ENCODE results near the gene MTHFD1. TPM values are rescaled to one million over a fixed set of nuclear protein-coding genes. Genes with fewer than 3 reads are reported as not detected.

The MTHFD1 gene
- total and polyA plus RNA-seq, 2 donors (not counting 3 experiments of a cell fraction or from before 2014, with no cell fraction given): 26.3 to 114 TPM

DNA sequence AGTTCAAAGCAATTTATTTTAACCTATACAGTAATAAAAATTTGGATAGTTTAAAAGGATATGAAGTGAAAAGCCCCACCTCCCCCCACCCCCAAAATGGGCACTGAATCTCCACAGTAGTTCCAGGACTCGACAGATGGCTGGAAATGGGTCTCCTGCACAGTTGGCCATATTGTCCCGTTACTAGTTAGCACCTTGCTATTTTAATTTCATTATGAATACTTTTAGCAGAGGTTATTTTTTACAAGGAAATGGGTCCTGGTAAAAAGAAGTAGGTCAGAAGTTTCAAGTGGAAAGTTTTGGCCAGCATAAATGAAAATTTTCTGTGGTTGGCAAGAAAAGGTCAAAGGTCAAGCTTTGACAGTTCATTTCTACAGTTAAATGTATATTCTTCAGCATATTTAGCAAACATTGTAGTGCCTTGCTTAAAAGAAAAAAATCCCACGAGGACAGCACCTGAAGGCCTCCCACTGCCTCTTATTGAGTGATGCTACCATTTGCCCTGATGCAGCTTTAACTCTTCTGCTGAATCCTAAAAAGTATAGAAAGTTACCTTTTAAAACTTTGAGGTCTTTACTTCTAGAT, 28.3 kb downstream of the MTHFD1 start:
- BruUV-seq (replicated peaks): no TSS peak

More for the DNA sequence above, 28.3 kb downstream of the MTHFD1 start:
- Histone ChIP-seq H3K9me3 (replicated peaks; ENCODE audit: control insufficient read depth, insufficient read depth, low read length) (no peaks in the 10 kb centered on the region), H3K9ac (replicated peaks; ENCODE audit: extremely low read depth, insufficient read depth, low read length) (no peak overlapping the region), H3K4me3 (replicated peaks in 1 of 3; ENCODE audit: insufficient read depth in 1 of 3, low read depth in 1 of 3, low read length in 3 of 3) (no peak overlapping the region), H3K79me2 (ENCODE audit: control insufficient read depth, insufficient read depth, low read length) (no peaks in the 10 kb centered on the region), H3K9me1 (replicated peaks; ENCODE audit: control insufficient read depth, extremely low read depth, insufficient read depth, low read length) (no peaks in the 10 kb centered on the region), H3K4me1 (ENCODE audit: control insufficient read depth, extremely low read depth, insufficient read depth, low read length) (no peaks in the 10 kb centered on the region), H3K27me3 (ENCODE audit: control insufficient read depth in 2 of 2, insufficient read depth in 2 of 2, low read length in 2 of 2) (no peaks in the 10 kb centered on the region), H3K4me2 (ENCODE audit: insufficient read depth, low read length) (no peak overlapping the region), H3K27ac (ENCODE audit: insufficient read depth, low read depth, low read length) (no peak overlapping the region), H3K36me3 (ENCODE audit: control insufficient read depth in 2 of 2, extremely low read depth in 1 of 2, insufficient read depth in 2 of 2, low read length in 2 of 2) (peaks cover 7 to 16% of the 10 kb centered on the region in 2 experiments), H4K20me1 (replicated peaks; ENCODE audit: control insufficient read depth, extremely low read depth, insufficient read depth, low read length) (no peaks in the 10 kb centered on the region), H2AFZ (ENCODE audit: low read depth, low read length) (no peak overlapping the region)
- intact Hi-C loops (cut with micrococcal nuclease) (no loop called here), dilution Hi-C loops (cut with MboI; ENCODE audit: extremely low pct_ligation_motif_present, low sequenced_read_pairs) (no loop called here)
- CTCF ChIA-PET: interaction anchor here (3.9 kb wide), 1 partner anchor 14 kb away, joined by 25 read pairs; no protein-coding TSS in a partner anchor
- FAIRE-seq: no peak
- no peak for TF ChIP-seq FOS (IDR thresholded peaks at IDR 0.05; ENCODE audit: borderline replicate concordance, insufficient read depth, low read length)
- no peak for TF ChIP-seq POLR2A (IDR thresholded peaks at IDR 0.05; ENCODE audit: low read depth, low read length)
- no peak for TF ChIP-seq MYC (IDR thresholded peaks at IDR 0.05; ENCODE audit: low read depth, low read length)
- TF ChIP-seq JUN (IDR thresholded peaks at IDR 0.05; ENCODE audit: borderline replicate concordance, insufficient read depth, insufficient read length, low read depth): no peak
- TF ChIP-seq POLR2AphosphoS5 (IDR thresholded peaks at IDR 0.05; ENCODE audit: insufficient read depth, low read depth, low read length): no peak
- TF ChIP-seq CTCF (IDR thresholded peaks at IDR 0.05; ENCODE audit: extremely low read depth in 1 of 2, insufficient read depth in 1 of 2, low read depth in 1 of 2, low read length in 2 of 2): no peak
- TF ChIP-seq MAX (IDR thresholded peaks at IDR 0.05; ENCODE audit: insufficient read depth, insufficient read length): no peak
- no peak for TF ChIP-seq GATA2 (IDR thresholded peaks at IDR 0.05; ENCODE audit: insufficient read depth, insufficient read length, low read depth, low read length)
- TF ChIP-seq EZH2 (IDR thresholded peaks at IDR 0.05; ENCODE audit: borderline replicate concordance, low read depth, low read length, severe bottlenecking): no peak
- POLR2A ChIA-PET: no interaction called here
- no peak for DNase-seq (ENCODE audit: low read depth, low spot score)

Data from endothelial cell of umbilical vein (primary cell).